ENCODE results near the gene LEMD3. TPM values are rescaled to one million over a fixed set of nuclear protein-coding genes. Genes with fewer than 3 reads are reported as not detected.

Gene LEMD3
- total and polyA plus RNA-seq, 2 of the 8 experiments (the other 6 are each of a cell fraction or from before 2014, with no cell fraction given): 5.8 to 33.2 TPM

- H4K91ac ChIP-seq (replicated peaks; ENCODE audit: insufficient read length, low read length): no peak overlapping the region
- no peak overlapping the region for H3K9ac ChIP-seq (replicated peaks in 1 of 4; ENCODE audit: extremely low read depth in 1 of 4, low read depth in 3 of 4, low read length in 3 of 4)
- no peak for DNase-seq (ENCODE audit: low read depth in 1 of 2, low spot score in 2 of 2)
- no peaks in the 10 kb centered on the region for H3K36me3 ChIP-seq (ENCODE audit: control insufficient read depth in 2 of 4, insufficient read depth in 4 of 4, low read length in 3 of 4)
- no peak overlapping the region for H3K56ac ChIP-seq (replicated peaks; ENCODE audit: insufficient read length, low read depth, low read length)
- CTCF ChIA-PET (ENCODE audit: partially characterized antibody): interaction anchor here (0.7 to 1.3 kb wide), 2 partner anchors 15 to 45 kb away, joined by 3 read pairs; no protein-coding TSS in a partner anchor
- H2BK5ac ChIP-seq (ENCODE audit: low read depth, low read length): no peak overlapping the region
- H4K5ac ChIP-seq (ENCODE audit: insufficient read length, low read depth, low read length): no peak overlapping the region
- no peak overlapping the region for H2AK5ac ChIP-seq (ENCODE audit: low read depth, low read length)
- no peak overlapping the region for H3K18ac ChIP-seq (ENCODE audit: extremely low read depth, low read length)
- H3K79me2 ChIP-seq (ENCODE audit: control insufficient read depth in 1 of 2, insufficient read depth in 2 of 2, low read length in 2 of 2): no peaks in the 10 kb centered on the region
- POLR2A ChIA-PET (ENCODE audit: partially characterized antibody): no interaction called here
- H3K23me2 ChIP-seq (ENCODE audit: low read depth, low read length): no peaks in the 10 kb centered on the region
- 88% methylated on average over 2 of the region's 2 CpGs; no CpG with 5 or more reads in 1 of the 2 experiments for WGBS, 2 experiments (ENCODE audit: extremely low coverage in 1 of 2, insufficient coverage in 1 of 2, insufficient read length in 1 of 2, insufficient replicate concordance in 2 of 2, low coverage in 1 of 2, low lambda C conversion rate in 2 of 2, missing lambda C conversion rate in 1 of 2)
- no peak overlapping the region for H3K27ac ChIP-seq (ENCODE audit: low read depth, low read length)
- H4K20me1 ChIP-seq (replicated peaks in 1 of 2; ENCODE audit: control insufficient read depth in 1 of 2, insufficient read depth in 2 of 2, low read length in 2 of 2): no peaks in the 10 kb centered on the region
- no peak overlapping the region for H2BK12ac ChIP-seq (ENCODE audit: low read depth, low read length)
- H3K14ac ChIP-seq (ENCODE audit: insufficient read length): no peak overlapping the region
- H2BK15ac ChIP-seq (ENCODE audit: low read length): no peak overlapping the region
- H3K27me3 ChIP-seq (replicated peaks in 1 of 4; ENCODE audit: control insufficient read depth in 3 of 4, extremely low read depth in 1 of 4, insufficient read depth in 3 of 4, low read length in 3 of 4): no peaks in the 10 kb centered on the region
- no peak overlapping the region for H4K8ac ChIP-seq (ENCODE audit: extremely low read depth, insufficient read depth, low read length)
- TF ChIP-seq TAF1 (IDR thresholded peaks at IDR 0.05; ENCODE audit: low read depth, low read length): no peak
- TF ChIP-seq HDAC6 (IDR thresholded peaks at IDR 0.05; ENCODE audit: low read depth, low read length): no peak
- TF ChIP-seq EZH2 (IDR thresholded peaks at IDR 0.05; ENCODE audit: low read depth, low read length, severe bottlenecking): no peak
- no peak for TF ChIP-seq CBX8 (IDR thresholded peaks at IDR 0.05; ENCODE audit: borderline replicate concordance, low read depth, low read length)
- no peak for TF ChIP-seq MAX (IDR thresholded peaks at IDR 0.05)
- no peak for TF ChIP-seq RNF2 (IDR thresholded peaks at IDR 0.05; ENCODE audit: borderline replicate concordance, low read depth, low read length, missing control alignments, poor library complexity, severe bottlenecking)
- TF ChIP-seq BACH1 (IDR thresholded peaks at IDR 0.05; ENCODE audit: low read length): peak; percentile 61; the same call in 1 of the 2 replicates
- TF ChIP-seq POLR2A (IDR thresholded peaks at IDR 0.05; ENCODE audit: control extremely low read depth in 1 of 2, low read depth in 2 of 2, low read length in 2 of 2): no peak
- TF ChIP-seq MAFK (IDR thresholded peaks at IDR 0.05; ENCODE audit: low read depth, low read length): peak; percentile 37; the same call in 1 of the 2 replicates
- no peak for TF ChIP-seq NANOG (IDR thresholded peaks at IDR 0.05; ENCODE audit: insufficient read depth, low read depth, low read length, poor library complexity, severe bottlenecking)
- no peak for TF ChIP-seq TCF12 (IDR thresholded peaks at IDR 0.05; ENCODE audit: low read depth, low read length)
- no peak for TF ChIP-seq CREB1 (IDR thresholded peaks at IDR 0.05)
- no peak overlapping the region for H2BK120ac ChIP-seq (replicated peaks; ENCODE audit: low read depth, low read length)
- no peaks in the 10 kb centered on the region for H3K4me1 ChIP-seq (replicated peaks in 1 of 4; ENCODE audit: control insufficient read depth in 3 of 4, insufficient read depth in 4 of 4, low read length in 3 of 4)
- H3K23ac ChIP-seq (ENCODE audit: insufficient read length): no peak overlapping the region
- no peak for FAIRE-seq
- H3K4me2 ChIP-seq (ENCODE audit: insufficient read depth in 1 of 2, low read depth in 2 of 2, low read length in 2 of 2): no peak overlapping the region
- no peak overlapping the region for H3K4me3 ChIP-seq (ENCODE audit: extremely low read depth in 1 of 4, insufficient read depth in 2 of 4, low read depth in 3 of 4, low read length in 4 of 4)
- H3K79me1 ChIP-seq (ENCODE audit: low read depth, low read length): no peaks in the 10 kb centered on the region
- no peak overlapping the region for H2BK20ac ChIP-seq (ENCODE audit: low read length)
- peak overlapping the region; percentile 95 for H2AFZ ChIP-seq (ENCODE audit: low read length)
- no peaks in the 10 kb centered on the region for H3K9me3 ChIP-seq (ENCODE audit: insufficient read depth in 2 of 2, low read depth in 1 of 2, low read length in 1 of 2)
- H3K4ac ChIP-seq (replicated peaks; ENCODE audit: insufficient read length, low read depth, low read length): no peak overlapping the region
Measured at GRCh38 chr12:65156366-65156841, 13.0 kb upstream of the LEMD3 start.

Data from H1 (cell line).